ENCODE results near the gene VEGFC. TPM values are rescaled to one million over a fixed set of nuclear protein-coding genes. Genes with fewer than 3 reads are reported as not detected.

The VEGFC gene
- polyA plus RNA-seq, 1 donor from 2014 or later = 0.63 TPM

DNA sequence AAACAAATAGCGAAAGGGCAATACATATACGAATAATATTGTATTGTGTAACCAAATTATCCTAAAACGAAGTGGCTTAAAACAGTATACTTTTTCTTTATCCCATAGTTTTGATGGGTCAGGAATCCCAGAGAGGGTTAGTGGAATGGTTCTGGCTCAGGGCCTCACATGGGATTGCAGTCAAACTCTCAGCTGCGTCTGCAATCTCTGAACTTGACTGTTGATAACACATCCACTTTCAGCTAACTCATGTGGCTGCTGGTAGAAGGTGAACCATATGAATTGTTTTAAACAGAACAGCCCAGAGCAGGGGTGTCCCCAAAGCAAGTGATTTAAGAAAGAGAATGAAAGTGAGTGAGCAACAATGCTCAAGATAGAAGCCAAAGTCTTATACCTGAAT is 127.8 kb downstream of the VEGFC start:
- Histone ChIP-seq H3K9me2 (ENCODE audit: insufficient read depth, low read length) (no peaks in the 10 kb centered on the region), H3K9me3 (ENCODE audit: low read length) (no peaks in the 10 kb centered on the region), H3K27ac (ENCODE audit: low read length) (no peak overlapping the region), H2AFZ (ENCODE audit: low read depth, low read length) (no peak overlapping the region), H3K9ac (ENCODE audit: low read length) (no peak overlapping the region), H3K4me3 (ENCODE audit: low read length) (no peak overlapping the region), H4K20me1 (ENCODE audit: insufficient read depth) (no peaks in the 10 kb centered on the region), H3K79me2 (replicated peaks; ENCODE audit: insufficient read depth, low read length) (no peaks in the 10 kb centered on the region), H3K4me2 (ENCODE audit: low read length) (no peak overlapping the region), H3K27me3 (ENCODE audit: insufficient read depth, low read depth, low read length) (no peaks in the 10 kb centered on the region), H3F3A (ENCODE audit: insufficient read depth, low read length, poor library complexity, severe bottlenecking) (no peaks in the 10 kb centered on the region), H3K36me3 (ENCODE audit: insufficient read depth, low read length) (no peaks in the 10 kb centered on the region)
- no peak for TF ChIP-seq SMC3 (conservative IDR thresholded peaks at IDR 0.05; ENCODE audit: poor library complexity)
- TF ChIP-seq, protein P1, sequence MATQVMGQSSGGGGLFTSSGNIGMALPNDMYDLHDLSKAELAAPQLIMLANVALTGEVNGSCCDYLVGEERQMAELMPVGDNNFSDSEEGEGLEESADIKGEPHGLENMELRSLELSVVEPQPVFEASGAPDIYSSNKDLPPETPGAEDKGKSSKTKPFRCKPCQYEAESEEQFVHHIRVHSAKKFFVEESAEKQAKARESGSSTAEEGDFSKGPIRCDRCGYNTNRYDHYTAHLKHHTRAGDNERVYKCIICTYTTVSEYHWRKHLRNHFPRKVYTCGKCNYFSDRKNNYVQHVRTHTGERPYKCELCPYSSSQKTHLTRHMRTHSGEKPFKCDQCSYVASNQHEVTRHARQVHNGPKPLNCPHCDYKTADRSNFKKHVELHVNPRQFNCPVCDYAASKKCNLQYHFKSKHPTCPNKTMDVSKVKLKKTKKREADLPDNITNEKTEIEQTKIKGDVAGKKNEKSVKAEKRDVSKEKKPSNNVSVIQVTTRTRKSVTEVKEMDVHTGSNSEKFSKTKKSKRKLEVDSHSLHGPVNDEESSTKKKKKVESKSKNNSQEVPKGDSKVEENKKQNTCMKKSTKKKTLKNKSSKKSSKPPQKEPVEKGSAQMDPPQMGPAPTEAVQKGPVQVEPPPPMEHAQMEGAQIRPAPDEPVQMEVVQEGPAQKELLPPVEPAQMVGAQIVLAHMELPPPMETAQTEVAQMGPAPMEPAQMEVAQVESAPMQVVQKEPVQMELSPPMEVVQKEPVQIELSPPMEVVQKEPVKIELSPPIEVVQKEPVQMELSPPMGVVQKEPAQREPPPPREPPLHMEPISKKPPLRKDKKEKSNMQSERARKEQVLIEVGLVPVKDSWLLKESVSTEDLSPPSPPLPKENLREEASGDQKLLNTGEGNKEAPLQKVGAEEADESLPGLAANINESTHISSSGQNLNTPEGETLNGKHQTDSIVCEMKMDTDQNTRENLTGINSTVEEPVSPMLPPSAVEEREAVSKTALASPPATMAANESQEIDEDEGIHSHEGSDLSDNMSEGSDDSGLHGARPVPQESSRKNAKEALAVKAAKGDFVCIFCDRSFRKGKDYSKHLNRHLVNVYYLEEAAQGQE (IDR thresholded peaks at IDR 0.05; ENCODE audit: borderline replicate concordance) = no peak
- no peak for TF ChIP-seq POLR2AphosphoS5 (IDR thresholded peaks at IDR 0.05)
- no peak for TF ChIP-seq RAD21 (conservative IDR thresholded peaks at IDR 0.05)
- TF ChIP-seq TAF1 (IDR thresholded peaks at IDR 0.05; ENCODE audit: low read depth) = no peak
- no peak for TF ChIP-seq EZH2 (IDR thresholded peaks at IDR 0.05; ENCODE audit: borderline replicate concordance, insufficient read depth, low read length, poor library complexity, severe bottlenecking)
- no peak for TF ChIP-seq MXI1 (conservative IDR thresholded peaks at IDR 0.05; ENCODE audit: poor library complexity, severe bottlenecking)
- TF ChIP-seq EP300 (conservative IDR thresholded peaks at IDR 0.05; ENCODE audit: poor library complexity, severe bottlenecking) = no peak
- TF ChIP-seq, protein P2, sequence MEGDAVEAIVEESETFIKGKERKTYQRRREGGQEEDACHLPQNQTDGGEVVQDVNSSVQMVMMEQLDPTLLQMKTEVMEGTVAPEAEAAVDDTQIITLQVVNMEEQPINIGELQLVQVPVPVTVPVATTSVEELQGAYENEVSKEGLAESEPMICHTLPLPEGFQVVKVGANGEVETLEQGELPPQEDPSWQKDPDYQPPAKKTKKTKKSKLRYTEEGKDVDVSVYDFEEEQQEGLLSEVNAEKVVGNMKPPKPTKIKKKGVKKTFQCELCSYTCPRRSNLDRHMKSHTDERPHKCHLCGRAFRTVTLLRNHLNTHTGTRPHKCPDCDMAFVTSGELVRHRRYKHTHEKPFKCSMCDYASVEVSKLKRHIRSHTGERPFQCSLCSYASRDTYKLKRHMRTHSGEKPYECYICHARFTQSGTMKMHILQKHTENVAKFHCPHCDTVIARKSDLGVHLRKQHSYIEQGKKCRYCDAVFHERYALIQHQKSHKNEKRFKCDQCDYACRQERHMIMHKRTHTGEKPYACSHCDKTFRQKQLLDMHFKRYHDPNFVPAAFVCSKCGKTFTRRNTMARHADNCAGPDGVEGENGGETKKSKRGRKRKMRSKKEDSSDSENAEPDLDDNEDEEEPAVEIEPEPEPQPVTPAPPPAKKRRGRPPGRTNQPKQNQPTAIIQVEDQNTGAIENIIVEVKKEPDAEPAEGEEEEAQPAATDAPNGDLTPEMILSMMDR (IDR thresholded peaks at IDR 0.05; ENCODE audit: poor library complexity, severe bottlenecking) = no peak

DNA sequence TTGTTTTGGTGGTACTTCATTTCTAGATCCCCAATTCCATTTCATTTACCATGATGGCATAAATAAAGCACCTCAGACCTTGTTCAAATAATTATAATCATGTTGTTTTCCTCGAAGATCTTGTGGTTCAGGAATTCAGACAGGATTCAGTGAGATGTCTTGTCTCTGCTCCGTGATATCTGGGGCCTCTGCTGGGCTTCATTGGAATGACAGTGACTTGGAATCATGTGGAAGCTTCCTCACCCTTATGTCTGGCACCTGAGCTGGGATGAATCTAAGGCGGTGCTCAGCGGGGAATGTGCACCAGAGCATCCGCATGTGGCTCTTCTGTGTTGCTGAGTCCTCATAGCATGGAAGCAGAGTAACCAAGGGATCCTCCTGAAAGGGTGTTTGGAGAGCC is 132.2 kb downstream of the VEGFC start:
- Histone ChIP-seq H3K9me2 (ENCODE audit: insufficient read depth, low read length) (no peaks in the 10 kb centered on the region), H3K9me3 (ENCODE audit: low read length) (no peaks in the 10 kb centered on the region), H3K27ac (ENCODE audit: low read length) (no peak overlapping the region), H3K4me2 (ENCODE audit: low read length) (no peak overlapping the region), H4K20me1 (ENCODE audit: insufficient read depth) (no peaks in the 10 kb centered on the region), H2AFZ (ENCODE audit: low read depth, low read length) (no peak overlapping the region), H3K79me2 (replicated peaks; ENCODE audit: insufficient read depth, low read length) (no peaks in the 10 kb centered on the region), H3K36me3 (ENCODE audit: insufficient read depth, low read length) (no peaks in the 10 kb centered on the region), H3K27me3 (ENCODE audit: insufficient read depth, low read depth, low read length) (no peaks in the 10 kb centered on the region), H3K4me3 (ENCODE audit: low read length) (no peak overlapping the region), H3F3A (ENCODE audit: insufficient read depth, low read length, poor library complexity, severe bottlenecking) (no peaks in the 10 kb centered on the region), H3K9ac (ENCODE audit: low read length) (no peak overlapping the region)
- no peak for TF ChIP-seq POLR2AphosphoS5 (IDR thresholded peaks at IDR 0.05)
- no peak for TF ChIP-seq EP300 (conservative IDR thresholded peaks at IDR 0.05; ENCODE audit: poor library complexity, severe bottlenecking)
- no peak for TF ChIP-seq SMC3 (conservative IDR thresholded peaks at IDR 0.05; ENCODE audit: poor library complexity)
- TF ChIP-seq TAF1 (IDR thresholded peaks at IDR 0.05; ENCODE audit: low read depth) = no peak

DNA sequence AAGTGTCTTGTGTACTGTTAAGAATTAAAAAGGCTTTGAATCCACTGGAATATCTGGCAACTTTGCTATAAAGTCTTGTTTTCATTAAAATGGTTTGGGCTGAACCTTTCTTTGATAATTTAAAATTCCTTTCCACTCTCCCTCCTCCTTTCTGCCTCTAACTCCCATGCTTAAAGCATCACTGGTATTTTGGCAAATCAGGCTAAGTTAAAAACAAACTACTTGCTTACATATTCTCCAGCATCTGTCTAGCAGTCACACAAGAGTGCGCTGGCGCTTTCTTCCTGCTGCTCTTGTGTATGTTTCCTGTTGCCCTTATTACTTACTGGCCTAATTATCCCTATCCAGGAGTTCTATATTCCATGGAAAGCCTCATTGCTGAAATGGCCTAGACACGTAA is 136.6 kb downstream of the VEGFC start:
- Histone ChIP-seq H3K4me3 (ENCODE audit: low read length) (no peak overlapping the region), H3K9me2 (ENCODE audit: insufficient read depth, low read length) (no peaks in the 10 kb centered on the region), H3K27me3 (ENCODE audit: insufficient read depth, low read depth, low read length) (no peaks in the 10 kb centered on the region), H3K27ac (ENCODE audit: low read length) (no peak overlapping the region), H2AFZ (ENCODE audit: low read depth, low read length) (no peak overlapping the region), H4K20me1 (ENCODE audit: insufficient read depth) (no peaks in the 10 kb centered on the region), H3K9me3 (ENCODE audit: low read length) (no peaks in the 10 kb centered on the region), H3K36me3 (ENCODE audit: insufficient read depth, low read length) (no peaks in the 10 kb centered on the region), H3K4me2 (ENCODE audit: low read length) (no peak overlapping the region), H3K9ac (ENCODE audit: low read length) (no peak overlapping the region), H3F3A (ENCODE audit: insufficient read depth, low read length, poor library complexity, severe bottlenecking) (no peaks in the 10 kb centered on the region), H3K79me2 (replicated peaks; ENCODE audit: insufficient read depth, low read length) (no peaks in the 10 kb centered on the region)
- TF ChIP-seq RAD21 (conservative IDR thresholded peaks at IDR 0.05) (no peak), SMC3 (conservative IDR thresholded peaks at IDR 0.05; ENCODE audit: poor library complexity) (no peak), MXI1 (conservative IDR thresholded peaks at IDR 0.05; ENCODE audit: poor library complexity, severe bottlenecking) (no peak), POLR2AphosphoS5 (IDR thresholded peaks at IDR 0.05) (no peak), EZH2 (IDR thresholded peaks at IDR 0.05; ENCODE audit: borderline replicate concordance, insufficient read depth, low read length, poor library complexity, severe bottlenecking) (no peak), EP300 (conservative IDR thresholded peaks at IDR 0.05; ENCODE audit: poor library complexity, severe bottlenecking) (no peak), TAF1 (IDR thresholded peaks at IDR 0.05; ENCODE audit: low read depth) (no peak)
- TF ChIP-seq, protein P2 (IDR thresholded peaks at IDR 0.05; ENCODE audit: poor library complexity, severe bottlenecking) = no peak
- TF ChIP-seq, protein P1 (IDR thresholded peaks at IDR 0.05; ENCODE audit: borderline replicate concordance) = no peak

Data from neural cell (in vitro differentiated cells).